GM18870 (cell line): ENCODE measurements around the gene VIL1.

Source experiments
- ATAC-seq: cut with Tn5 transposase; IDR thresholded peaks from one replicate; pipeline ENCODE4 v1.9.1; 2021; ENCODE audit warnings: moderate library complexity; ENCODE audit not compliant: unreplicated experiment

The VIL1 gene

GRCh38 chr2:218405086-218405745, 13.7 kb upstream of the VIL1 start:
- no peak for ATAC-seq

DNA sequence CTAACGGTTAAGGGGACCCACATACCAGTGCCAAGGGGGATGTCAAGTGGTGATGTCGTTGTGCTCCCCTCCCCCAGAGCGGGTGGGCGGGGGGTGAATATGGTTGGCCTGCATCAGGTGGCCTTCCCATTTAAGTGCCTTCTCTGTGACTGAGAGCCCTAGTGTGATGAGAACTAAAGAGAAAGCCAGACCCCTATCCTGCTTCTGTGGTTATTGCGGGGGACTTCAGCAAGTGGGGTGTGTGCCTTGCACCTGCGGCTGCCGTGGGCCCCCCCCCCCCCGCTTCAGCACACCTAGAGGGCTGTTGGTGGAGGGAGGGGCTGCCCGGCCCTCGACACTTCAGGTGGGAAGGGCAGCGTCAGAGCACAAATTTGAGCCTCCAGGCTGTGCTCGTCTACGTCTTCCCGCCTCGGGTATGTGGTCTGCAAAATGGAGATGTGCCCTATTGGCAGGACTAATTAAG, 13.1 kb upstream of the VIL1 start:
- ATAC-seq = no peak

- peak; percentile 55 for ATAC-seq
Observed at GRCh38 chr2:218406209-218406948, 12.5 kb upstream of the VIL1 start.

DNA sequence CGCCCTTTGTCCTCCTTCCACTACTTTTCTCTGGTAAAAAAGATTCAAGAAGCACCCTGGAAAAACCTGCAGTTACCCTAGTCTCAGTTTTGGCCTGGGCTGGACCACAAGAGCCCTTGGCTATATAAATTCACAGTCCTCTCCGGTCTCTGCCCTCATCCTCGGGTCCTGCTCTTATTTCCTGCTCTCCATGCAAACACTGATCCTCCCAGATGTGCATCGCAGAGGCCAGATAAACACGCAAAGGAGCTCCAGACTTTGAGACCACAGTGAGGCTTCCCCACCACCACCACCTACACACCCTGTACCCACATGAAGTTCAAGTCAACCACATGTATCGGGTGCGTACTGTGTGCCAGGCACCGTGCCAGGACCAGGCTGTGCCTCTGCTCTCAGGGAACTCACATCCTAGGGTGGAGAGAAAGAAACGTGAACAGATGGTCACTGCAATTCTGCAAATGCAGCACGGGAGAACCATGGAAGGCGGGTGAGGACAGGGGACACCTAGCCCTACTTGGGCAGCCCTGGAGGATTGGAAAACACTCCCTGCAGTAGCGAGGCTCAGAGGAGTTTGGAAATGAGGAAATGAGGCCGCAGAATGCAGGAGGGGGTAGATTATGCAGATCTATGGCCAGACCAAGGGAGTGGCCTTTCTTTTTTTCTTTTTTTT, 11.8 kb upstream of the VIL1 start:
- peak; percentile 6 for ATAC-seq

GRCh38 chr2:218407717-218408116, 11.2 kb upstream of the VIL1 start:
- ATAC-seq = no peak

DNA sequence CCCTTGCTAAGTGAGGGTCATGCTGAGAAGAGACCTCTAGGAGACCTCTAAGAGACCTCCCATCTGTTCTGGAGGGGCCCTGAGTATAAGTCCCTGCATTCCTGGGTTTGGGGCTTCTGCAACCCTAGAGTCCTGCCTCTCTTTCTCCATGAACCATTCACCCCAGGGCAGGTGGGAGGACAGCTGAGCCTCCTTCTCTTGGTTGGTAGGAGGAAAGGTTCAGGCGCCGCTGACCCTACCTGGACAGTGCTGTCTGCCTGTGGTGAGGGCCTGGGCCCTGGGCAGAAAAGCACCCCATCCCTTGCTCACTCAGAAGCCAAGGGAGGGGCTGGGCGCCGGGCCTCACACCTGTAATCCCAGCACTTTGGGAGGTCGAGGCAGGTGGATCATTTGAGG, 604 bp upstream of the VIL1 start:
- no peak for ATAC-seq

DNA sequence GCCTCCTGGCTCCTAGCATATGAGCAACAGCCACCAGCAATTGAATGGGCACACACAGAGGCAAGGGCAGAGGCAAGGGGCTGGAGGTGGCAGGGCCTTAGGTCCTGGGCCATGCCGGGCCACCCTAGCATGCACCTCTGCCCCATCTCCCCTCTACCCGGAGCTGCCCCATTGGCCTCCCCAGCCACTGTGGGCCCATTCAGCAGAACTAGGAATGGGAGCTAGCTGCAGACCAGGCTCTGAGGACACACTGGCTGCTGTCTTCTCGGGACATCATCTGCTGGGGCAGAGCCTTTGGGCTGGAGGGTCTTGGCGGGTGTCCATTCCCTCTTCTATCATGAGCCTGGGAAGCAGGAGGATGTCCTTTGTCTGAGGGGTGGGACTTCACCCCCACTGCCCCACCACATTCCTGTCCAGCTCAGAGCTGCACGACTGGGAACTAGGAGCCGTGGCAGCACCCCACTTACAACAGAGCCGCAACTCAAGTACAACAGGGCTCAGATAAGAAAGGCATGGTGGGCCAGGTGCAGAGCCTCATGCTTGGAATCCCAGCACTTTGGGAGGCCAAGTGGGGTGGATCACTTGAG, 800 bp downstream of the VIL1 start:
- no peak for ATAC-seq

GRCh38 chr2:218421027-218421426, 2.1 kb downstream of the VIL1 start:
- ATAC-seq = no peak

GRCh38 chr2:218422403-218423086, 3.6 kb downstream of the VIL1 start:
- no peak for ATAC-seq

- no peak for ATAC-seq
Observed at GRCh38 chr2:218423584-218423983, 4.7 kb downstream of the VIL1 start.

- ATAC-seq = no peak
Observed at GRCh38 chr2:218425531-218425930, 6.6 kb downstream of the VIL1 start.

GRCh38 chr2:218427741-218428140, 8.8 kb downstream of the VIL1 start:
- ATAC-seq = no peak

GRCh38 chr2:218428846-218429558, 10.1 kb downstream of the VIL1 start:
- ATAC-seq = no peak

DNA sequence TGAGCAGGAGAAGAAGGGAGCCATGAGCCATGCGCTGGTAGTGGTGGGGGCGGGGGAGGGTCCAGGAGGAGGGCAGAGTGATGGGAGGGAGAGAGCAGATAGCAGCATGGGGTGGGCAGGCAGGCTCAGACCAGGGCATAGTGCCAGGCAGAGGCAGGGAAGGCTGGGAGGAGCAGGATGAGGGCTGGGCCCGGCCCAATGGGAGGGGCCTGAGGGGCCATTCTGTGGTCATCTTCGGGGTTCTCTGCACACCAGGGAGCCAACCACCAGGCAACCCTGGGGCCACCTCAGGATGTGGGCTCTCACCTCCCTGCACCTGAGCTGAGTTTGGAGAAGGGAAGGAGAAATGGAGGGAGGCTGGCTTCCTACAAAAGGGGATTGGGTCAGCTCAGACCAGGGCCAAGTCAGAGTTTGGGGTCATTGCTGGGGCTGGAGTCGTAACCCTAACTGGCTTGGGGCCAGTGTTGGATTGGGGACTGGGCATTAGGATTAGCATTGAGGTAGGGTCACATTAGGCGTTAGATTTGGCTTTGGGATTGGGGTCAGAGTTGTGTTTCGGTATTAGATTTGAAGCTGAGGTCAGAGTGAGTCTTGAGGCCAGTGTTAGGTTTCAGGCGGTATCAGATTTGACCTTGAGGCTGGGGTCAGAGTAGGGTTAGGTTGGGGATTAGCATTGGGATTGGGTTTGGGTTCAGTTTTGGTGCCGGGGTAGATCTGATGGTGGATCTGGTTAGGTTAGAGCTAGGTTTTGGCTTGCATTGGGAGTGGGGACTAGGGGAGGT, 11.2 kb downstream of the VIL1 start:
- no peak for ATAC-seq

- ATAC-seq = no peak
Observed at GRCh38 chr2:218430721-218431120, 11.8 kb downstream of the VIL1 start.

- ATAC-seq = no peak
Observed at GRCh38 chr2:218431878-218432277, 13.0 kb downstream of the VIL1 start.

DNA sequence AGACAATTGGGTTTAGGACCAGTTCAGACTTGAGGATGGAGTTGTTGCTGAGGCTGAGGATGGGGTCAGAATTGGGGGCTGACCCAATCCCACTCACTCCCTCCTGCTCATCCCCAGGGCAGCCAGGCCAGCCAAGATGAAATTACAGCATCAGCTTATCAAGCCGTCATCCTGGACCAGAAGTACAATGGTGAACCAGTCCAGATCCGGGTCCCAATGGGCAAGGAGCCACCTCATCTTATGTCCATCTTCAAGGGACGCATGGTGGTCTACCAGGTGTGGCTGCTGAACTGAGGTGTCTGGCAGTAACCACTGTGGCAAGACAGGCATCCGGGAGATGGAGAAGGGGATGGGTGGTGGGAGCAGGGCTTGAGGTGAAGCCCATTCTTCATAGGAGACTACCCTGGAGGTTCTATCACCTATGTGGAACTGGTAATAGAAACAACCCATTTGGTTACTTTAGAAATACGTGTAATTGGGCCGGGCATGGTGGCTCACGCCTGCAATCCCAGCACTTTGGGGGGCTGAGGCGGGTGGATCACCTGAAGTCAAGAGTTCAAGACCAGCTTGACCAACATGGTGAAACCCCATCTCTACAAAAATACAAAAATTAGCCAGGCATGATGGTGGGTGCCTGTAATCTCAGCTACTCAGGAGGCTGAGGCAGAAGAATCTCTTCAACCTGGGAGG, 13.9 kb downstream of the VIL1 start:
- no peak for ATAC-seq

DNA sequence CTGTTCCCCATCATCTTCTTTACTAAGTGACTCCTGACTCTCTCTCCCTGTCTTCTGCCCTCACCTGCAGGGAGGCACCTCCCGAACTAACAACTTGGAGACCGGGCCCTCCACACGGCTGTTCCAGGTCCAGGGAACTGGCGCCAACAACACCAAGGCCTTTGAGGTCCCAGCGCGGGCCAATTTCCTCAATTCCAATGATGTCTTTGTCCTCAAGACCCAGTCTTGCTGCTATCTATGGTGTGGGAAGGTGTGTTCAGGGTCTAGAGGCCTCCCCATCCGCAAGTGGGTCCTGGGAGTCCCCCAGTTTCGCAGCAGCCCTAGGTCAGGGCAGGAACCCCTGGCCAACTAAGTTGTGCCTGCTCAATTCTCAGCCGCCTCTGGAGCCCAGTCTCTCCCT, 15.5 kb downstream of the VIL1 start:
- ATAC-seq = no peak
